ENCODE results near the gene DPEP2NB. TPM values are rescaled to one million over a fixed set of nuclear protein-coding genes. Genes with fewer than 3 reads are reported as not detected.

The DPEP2NB gene
- total RNA-seq, 2 donors from 2014 or later = not detected

GRCh38 chr16:67967183-67967957 is 48.3 kb downstream of the DPEP2NB start:
- ATAC-seq (peak in 1 of 2 donors; percentile 0), DNase-seq (no peak)
- intact Hi-C loops (cut with DNase I) = no loop called here

- ATAC-seq (peak in 1 of 2 donors; percentile 9), DNase-seq (peak; percentile 50)
- intact Hi-C loops (cut with DNase I) = no loop called here
These were observed 49.0 kb downstream of the DPEP2NB start for GRCh38 chr16:67966549-67967182.

- intact Hi-C loops (cut with DNase I) = no loop called here
- ATAC-seq (no peak), DNase-seq (no peak)
These were observed 49.8 kb downstream of the DPEP2NB start for GRCh38 chr16:67965668-67966548.

- ATAC-seq = no peak
- DNase-seq = no peak
- intact Hi-C loops (cut with DNase I) = no loop called here
These were observed 51.1 kb downstream of the DPEP2NB start for GRCh38 chr16:67964477-67965131.

- intact Hi-C loops (cut with DNase I) = no loop called here
- ATAC-seq (peak in 1 of 2 donors; percentile 1), DNase-seq (peak; percentile 65)
These were observed 51.9 kb downstream of the DPEP2NB start for GRCh38 chr16:67963662-67964321.

Other genes starting within 250 kb of the DPEP2NB start
- gene RANBP10, start 209.4 kb downstream of the DPEP2NB start, total RNA-seq = 10 to 100 TPM; 10.9 to 14.3 TPM
- gene TSNAXIP1, start 209.0 kb downstream of the DPEP2NB start, total RNA-seq = under 1 TPM; 0.55 to 0.74 TPM
- 10 to 100 TPM; 24.5 to 24.7 TPM for gene THAP11, start 173.6 kb downstream of the DPEP2NB start, total RNA-seq
- gene NUTF2, start 169.0 kb downstream of the DPEP2NB start, total RNA-seq = 10 to 100 TPM; 59.8 to 73.9 TPM
- 10 to 100 TPM; 22.1 to 22.2 TPM for gene CENPT, start 168.2 kb downstream of the DPEP2NB start, total RNA-seq
- 10 to 100 TPM; 23.3 to 31.5 TPM for gene EDC4, start 142.9 kb downstream of the DPEP2NB start, total RNA-seq
- under 1 TPM in 1 of 2 donors, not detected in 1; 0.50 TPM for gene NRN1L, start 131.0 kb downstream of the DPEP2NB start, total RNA-seq
- 10 to 100 TPM; 21.0 to 27.3 TPM for gene PSKH1, start 122.7 kb downstream of the DPEP2NB start, total RNA-seq
- under 1 TPM; 0.76 to 0.97 TPM for gene CTRL, start 84.0 kb downstream of the DPEP2NB start, total RNA-seq
- 10 to 100 TPM; 54.9 to 64.5 TPM for gene PSMB10, start 79.1 kb downstream of the DPEP2NB start, total RNA-seq
- gene LCAT, start 71.8 kb downstream of the DPEP2NB start, total RNA-seq = 10 to 100 TPM; 12.8 to 22.6 TPM
- gene SLC12A4, start 47.3 kb downstream of the DPEP2NB start, total RNA-seq = 10 to 100 TPM; 52.0 to 98.2 TPM
- gene DPEP3, start 35.4 kb downstream of the DPEP2NB start, total RNA-seq = not detected
- gene DPEP2, start 16.4 kb downstream of the DPEP2NB start, total RNA-seq = 1 to 10 TPM; 1.1 to 2.7 TPM
- gene DDX28, start 7.3 kb upstream of the DPEP2NB start, total RNA-seq = 1 to 10 TPM; 7.2 to 8.4 TPM
- 1 to 10 TPM; 6.9 to 7.2 TPM for gene DUS2, start 7.4 kb upstream of the DPEP2NB start, total RNA-seq
- 10 to 100 TPM; 25.9 to 28.9 TPM for gene NFATC3, start 69.5 kb upstream of the DPEP2NB start, total RNA-seq
- gene ESRP2, start 220.2 kb upstream of the DPEP2NB start, total RNA-seq = under 1 TPM; 0.32 to 0.42 TPM
- gene PLA2G15, start 229.5 kb upstream of the DPEP2NB start, total RNA-seq = 10 to 100 TPM; 20.5 to 27.4 TPM
- gene SLC7A6, start 248.6 kb upstream of the DPEP2NB start, total RNA-seq = 10 to 100 TPM; 33.0 to 51.6 TPM